K562 (cell line): Measurements from ENCODE around the gene NXF1. TPM values are rescaled to one million over a fixed set of nuclear protein-coding genes. Genes with fewer than 3 reads are reported as not detected.
A peak's percentile ranks its signal among the peaks of the same experiment; 100 is the strongest.

Experiments
- ATAC-seq: fragments of 200-7000 bp; cut with Tn5 transposase; 3 replicates; pipeline ENCODE4 v1.9.1; 2020; ENCODE audit warnings: moderate library complexity
- Bru-seq: library from RNA; stranded (reverse); fragments of 400-500 nt; gene quantifications from one replicate; lab custom pipeline; 2021; lab: Mats Ljungman, UMichigan
- BruChase-seq, 2 experiments: library from RNA; stranded (reverse); fragments of 400-500 nt; gene quantifications; one replicate each; lab custom pipeline; 2021; lab: Mats Ljungman, UMichigan
- BruUV-seq: library from RNA; stranded (reverse); fragments of 400-500 nt; replicated peaks from 2 replicates; lab custom pipeline; 2021; lab: Mats Ljungman, UMichigan
- CTCF ChIA-PET: fragments of 300-600 bp; formaldehyde crosslinking; extraction: SDS; loops from one replicate; lab custom pipeline; 2021; ENCODE audit warnings: low intra/inter-chr PET ratio; lab: Yijun Ruan, JAX
- POLR2A ChIA-PET: fragments of 300-600, 350-650 bp; sonication (Branson Sonifier 250); formaldehyde crosslinking; extraction: SDS; loops from one replicate; lab custom pipeline; 2021; ENCODE audit warnings: antibody characterized with exemption, inconsistent platforms; lab: Yijun Ruan, JAX
- DNase-seq, 4 experiments: peaks; one replicate each; pipeline versions ENCODE4 v3.0.0 to v3.0.0-alpha.2; 2011 to 2018; ENCODE audit warnings: low spot score in 3 of 4, mixed read lengths in 3 of 4; ENCODE audit errors: extremely low read depth in 1 of 4
- FAIRE-seq: peaks from 2 replicates; lab custom pipeline; 2011; peaks lifted over from hg19 to GRCh38; lab: Jason Lieb, UNC
- H2AFZ ChIP-seq: 2 replicates; pipeline ENCODE4 v1.6.0; 2011; ENCODE audit warnings: low read depth, low read length, control low read depth, inconsistent platforms
- H3K27ac ChIP-seq: fragments of 200-600 bp; 3 replicates; pipeline ENCODE4 v1.8.0; 2011; ENCODE audit warnings: low read depth, mild to moderate bottlenecking, control low read depth, inconsistent platforms, low read length, moderate library complexity, mixed read lengths; ENCODE audit errors: extremely low read depth
- H3K27me3 ChIP-seq, 2 experiments: fragments of 300-600 bp in 1 of 2; 2 replicates in 1 of 2; 3 replicates in 1 of 2; pipeline versions ENCODE4 v1.6.0 to v1.8.0; 2011; ENCODE audit warnings: inconsistent platforms in 2 of 2, low read length in 2 of 2, mild to moderate bottlenecking in 1 of 2, mixed read lengths in 1 of 2, moderate library complexity in 1 of 2; ENCODE audit not compliant: control insufficient read depth in 2 of 2, insufficient read depth in 2 of 2
- H3K36me3 ChIP-seq: fragments of 300-600 bp; 3 replicates; pipeline ENCODE4 v1.8.0; 2011; ENCODE audit warnings: mild to moderate bottlenecking, low read length, inconsistent platforms; ENCODE audit not compliant: control insufficient read depth, insufficient read depth
- H3K4me1 ChIP-seq, 2 experiments: fragments of 200-600 bp in 1 of 2; replicated peaks in 1 of 2; 2 replicates in 1 of 2; 3 replicates in 1 of 2; pipeline versions ENCODE4 v1.5.1 to v1.8.0; 2011; ENCODE audit warnings: inconsistent platforms in 2 of 2, low read length in 2 of 2, mild to moderate bottlenecking in 1 of 2, mixed read lengths in 1 of 2, moderate library complexity in 1 of 2; ENCODE audit not compliant: control insufficient read depth in 2 of 2, insufficient read depth in 2 of 2
- H3K4me2 ChIP-seq: 2 replicates; pipeline ENCODE4 v1.6.1; 2011; ENCODE audit warnings: low read length, control low read depth, inconsistent platforms, mixed read lengths; ENCODE audit not compliant: insufficient read depth
- H3K4me3 ChIP-seq: fragments of 200-600 bp; sonication (generic), shearing (Covaris generic); 2 replicates; pipeline ENCODE4 v1.5.1; 2016; ENCODE audit warnings: control low read depth, inconsistent platforms
- H3K79me2 ChIP-seq: fragments of 200-600 bp; 3 replicates; pipeline ENCODE4 v1.8.0; 2011; ENCODE audit warnings: low read length, inconsistent platforms; ENCODE audit not compliant: control insufficient read depth, insufficient read depth
- H3K9ac ChIP-seq, 2 experiments: 2 replicates each; pipeline versions ENCODE4 v1.6.0 to v1.6.1; 2011; ENCODE audit warnings: low read depth in 2 of 2, low read length in 2 of 2, control low read depth in 1 of 2, inconsistent platforms in 1 of 2, mild to moderate bottlenecking in 1 of 2, mixed read lengths in 1 of 2; ENCODE audit not compliant: insufficient read depth in 1 of 2
- H3K9me1 ChIP-seq: one replicate; pipeline ENCODE4 v1.6.0; 2011; ENCODE audit warnings: inconsistent platforms, mild to moderate bottlenecking, low read length, moderate library complexity; ENCODE audit not compliant: control insufficient read depth, insufficient read depth
- H3K9me3 ChIP-seq: replicated peaks from 2 replicates; pipeline ENCODE4 v1.5.1; 2011; ENCODE audit warnings: low read depth, low read length, inconsistent platforms; ENCODE audit not compliant: control insufficient read depth, insufficient read depth
- H4K20me1 ChIP-seq: replicated peaks from 2 replicates; pipeline ENCODE4 v1.6.1; 2011; ENCODE audit warnings: low read length, inconsistent platforms, mixed read lengths; ENCODE audit not compliant: control insufficient read depth, insufficient read depth
- CBX1 ChIP-seq: sonication (generic); IDR thresholded peaks from 2 replicates; pipeline ENCODE4 v1.6.1; 2016; ENCODE audit warnings: antibody characterized with exemption, low read depth, mild to moderate bottlenecking
- EZH2 ChIP-seq: IDR thresholded peaks from 2 replicates; pipeline ENCODE4 v1.6.1; 2012; ENCODE audit warnings: low read depth, mild to moderate bottlenecking, inconsistent platforms, low read length, borderline replicate concordance
- FOSL1 ChIP-seq: fragments of 200-800 bp; sonication (Bioruptor generic); conservative IDR thresholded peaks from 2 replicates; pipeline ENCODE4 v1.6.1; 2016; ENCODE audit warnings: missing genetic modification characterization, missing compliant biosample characterization
- KAT7 ChIP-seq: sonication (generic); formaldehyde crosslinking; IDR thresholded peaks from 2 replicates; pipeline ENCODE4 v1.8.0; 2022; ENCODE audit warnings: missing genetic modification reagents, mild to moderate bottlenecking, borderline replicate concordance
- KDM2B ChIP-seq: fragments of 250-450 bp; sonication (Bioruptor Pico); IDR thresholded peaks from 2 replicates; pipeline ENCODE4 v1.8.0; 2021; ENCODE audit warnings: mild to moderate bottlenecking, moderate library complexity
- KLF13 ChIP-seq: fragments of 450-650 bp; IDR thresholded peaks from 2 replicates; pipeline ENCODE4 v1.6.1; 2016; ENCODE audit warnings: missing genetic modification characterization, low read depth, mild to moderate bottlenecking, missing compliant biosample characterization, moderate library complexity, borderline replicate concordance
- SMARCE1 ChIP-seq: fragments of 450-650 bp; IDR thresholded peaks from 2 replicates; pipeline ENCODE4 v1.7.1; 2016; ENCODE audit warnings: mild to moderate bottlenecking
- TFAM ChIP-seq: fragments of 250-450 bp; sonication (Bioruptor Pico); conservative IDR thresholded peaks from 2 replicates; pipeline ENCODE4 v1.5.0; 2021; ENCODE audit warnings: mild to moderate bottlenecking, moderate library complexity
- ZFPM2 ChIP-seq: fragments of 250-450 bp; sonication (Bioruptor Pico); IDR thresholded peaks from 2 replicates; pipeline ENCODE4 v1.5.1; 2022; ENCODE audit warnings: mild to moderate bottlenecking
- WGBS: fragments of 100-300 bp; shearing (Covaris generic); methylation state at CpG from one replicate; pipeline ENCODE4 v1.1.6; 2016; ENCODE audit warnings: low coverage, mixed read lengths; ENCODE audit not compliant: insufficient coverage; ENCODE audit errors: missing lambda C conversion rate; 5-methylcytosine and 5-hydroxymethylcytosine counted together
- in situ Hi-C: fragments of 300-500 bp; cut with MboI; formaldehyde crosslinking; loops from 4 replicates; pipeline ENCODE4 v1.15.0; 2018; ENCODE audit warnings: inconsistent platforms, mixed read lengths
- intact Hi-C: fragments of 100-400 bp; cut with micrococcal nuclease; formaldehyde crosslinking; loops from 2 replicates; pipeline ENCODE4 v1.14.2; 2022
- long read RNA-seq, 3 experiments: library from polyadenylated mRNA in 2 of 3; library from RNA in 1 of 3; unstranded in 2 of 3; stranded (forward) in 1 of 3; transcript quantifications; one replicate each; pipeline ENCODE4 v2.0.0, GENCODE V29; 2019 to 2022
- polyA minus RNA-seq, 3 experiments: library from RNA; depleted of rRNA, polyadenylated mRNA; stranded (reverse); fragments of >200 nt; gene quantifications; 2 replicates each; pipeline ENCODE4 v1.2.3, GENCODE V29; 2011
- polyA plus RNA-seq, 8 experiments: library from polyadenylated mRNA; depleted of rRNA in 4 of 8; stranded (reverse) in 5 of 8; unstranded in 3 of 8; fragments of >200 nt; fragmentation: Nextera tagmentation in 2 of 8; fragmentation: Illumina TruSeq in 1 of 8; extraction: Ambion mirVana in 2 of 8; extraction: Trizol in 1 of 8; gene quantifications; 2 replicates each; pipeline versions ENCODE4 v1.2.1 to v1.2.3, GENCODE V29; 2011 to 2014; ENCODE audit warnings: inconsistent platforms in 1 of 8, missing spikeins in 1 of 8
- total RNA-seq, 7 experiments: library from RNA; depleted of rRNA in 6 of 7; stranded (reverse); fragments of >200 nt in 6 of 7; fragmentation: Illumina TruSeq in 2 of 7; extraction: Trizol in 2 of 7; gene quantifications; 2 replicates each; pipeline versions ENCODE4 v1.2.1 to v1.2.3, GENCODE V29; 2011 to 2021; ENCODE audit warnings: low replicate concordance in 1 of 7
- TF ChIP-seq, protein P1 (sequence below): fragments of 250-450 bp; sonication (Bioruptor Pico); IDR thresholded peaks from 2 replicates; pipeline ENCODE4 v1.8.0; 2021; ENCODE audit warnings: borderline replicate concordance, mild to moderate bottlenecking, moderate library complexity; ENCODE audit not compliant: poor library complexity, severe bottlenecking
- TF ChIP-seq, protein P2 (sequence below): fragments of 450-650 bp; formaldehyde crosslinking; conservative IDR thresholded peaks from 2 replicates; pipeline ENCODE4 v1.4.0; 2022; ENCODE audit warnings: mild to moderate bottlenecking, missing genetic modification characterization
- TF ChIP-seq, protein P3 (sequence below): fragments of 250-450 bp; sonication (Bioruptor Pico); IDR thresholded peaks from 2 replicates; pipeline ENCODE4 v1.8.0; 2022; ENCODE audit warnings: moderate library complexity, mild to moderate bottlenecking, inconsistent platforms

NXF1 gene
- total RNA-seq (2011; cell fraction: chromatin; rRNA removed; ENCODE audit: low replicate concordance) = 197 and 278 TPM in 2 replicates
- total RNA-seq (2011; cell fraction: nucleolus; rRNA removed) = 110 and 133 TPM in 2 replicates
- 134 and 162 TPM in 2 replicates for total RNA-seq (2011; cell fraction: nucleoplasm; rRNA removed)
- total RNA-seq (2014; rRNA removed) = 24.4 and 36.9 TPM in 2 replicates
- 24.0 and 28.5 TPM in 2 replicates for total RNA-seq (2014; rRNA removed; fragmentation: Illumina TruSeq; extraction: Trizol)
- 35.3 and 35.8 TPM in 2 replicates for total RNA-seq (2015; rRNA removed; fragmentation: Illumina TruSeq; extraction: Trizol)
- 60.2 and 64.7 TPM in 2 replicates for total RNA-seq (2021)
- polyA plus RNA-seq (2011; rRNA removed) = 18.1 and 26.3 TPM in 2 replicates
- 34.4 and 39.3 TPM in 2 replicates for polyA plus RNA-seq (2011; cell fraction: cytosol; rRNA removed)
- polyA plus RNA-seq (2011; cell fraction: nucleus; rRNA removed) = 182 and 294 TPM in 2 replicates
- 55.7 and 62.4 TPM in 2 replicates for polyA plus RNA-seq (2012)
- 86.9 and 98.3 TPM in 2 replicates for polyA plus RNA-seq (2014; fragmentation: Illumina TruSeq; extraction: Trizol)
- polyA plus RNA-seq (2014; fragmentation: Nextera tagmentation; extraction: Ambion mirVana) = 10 to 100 TPM; 26.8 to 68.8 TPM
- 34.4 and 41.1 TPM in 2 replicates for polyA plus RNA-seq (2014; rRNA removed)
- polyA minus RNA-seq (2011; rRNA and poly(A)+ RNA removed) = 50.1 and 55.8 TPM in 2 replicates
- 25.8 and 39.4 TPM in 2 replicates for polyA minus RNA-seq (2011; cell fraction: cytosol; rRNA and poly(A)+ RNA removed)
- 37.7 and 52.9 TPM in 2 replicates for polyA minus RNA-seq (2011; cell fraction: nucleus; rRNA and poly(A)+ RNA removed)
- percentile 84 among the genes with signal in this experiment for Bru-seq, nascent RNA
- percentile 87 among the genes with signal in this experiment for BruChase-seq, experiment 1, labeled RNA remaining after a 2-hour chase
- BruChase-seq, experiment 2, labeled RNA remaining after a 6-hour chase = percentile 93 among the genes with signal in this experiment
- long read RNA-seq, experiment 1, transcript NXF1-201 (21 exons, 2,346 nt) = major isoform, 15 of 72 reads
- long read RNA-seq, experiment 1, partial matches to known transcripts = 52 of 72 reads
- long read RNA-seq, experiment 1, other reads (novel, unspliced or antisense) = 4 of 72 reads
- long read RNA-seq, experiment 2, transcript NXF1-201 (21 exons, 2,346 nt) = major isoform, 10 of 41 reads
- long read RNA-seq, experiment 2, partial matches to known transcripts = 11 of 41 reads
- long read RNA-seq, experiment 2, other reads (novel, unspliced or antisense) = 18 of 41 reads
- long read RNA-seq, experiment 3, transcript NXF1-201 (21 exons, 2,346 nt) = major isoform, 30 of 37 reads
- long read RNA-seq, experiment 3, partial matches to known transcripts = 4 of 37 reads
- long read RNA-seq, experiment 3, other reads (novel, unspliced or antisense) = 3 of 37 reads

DNA sequence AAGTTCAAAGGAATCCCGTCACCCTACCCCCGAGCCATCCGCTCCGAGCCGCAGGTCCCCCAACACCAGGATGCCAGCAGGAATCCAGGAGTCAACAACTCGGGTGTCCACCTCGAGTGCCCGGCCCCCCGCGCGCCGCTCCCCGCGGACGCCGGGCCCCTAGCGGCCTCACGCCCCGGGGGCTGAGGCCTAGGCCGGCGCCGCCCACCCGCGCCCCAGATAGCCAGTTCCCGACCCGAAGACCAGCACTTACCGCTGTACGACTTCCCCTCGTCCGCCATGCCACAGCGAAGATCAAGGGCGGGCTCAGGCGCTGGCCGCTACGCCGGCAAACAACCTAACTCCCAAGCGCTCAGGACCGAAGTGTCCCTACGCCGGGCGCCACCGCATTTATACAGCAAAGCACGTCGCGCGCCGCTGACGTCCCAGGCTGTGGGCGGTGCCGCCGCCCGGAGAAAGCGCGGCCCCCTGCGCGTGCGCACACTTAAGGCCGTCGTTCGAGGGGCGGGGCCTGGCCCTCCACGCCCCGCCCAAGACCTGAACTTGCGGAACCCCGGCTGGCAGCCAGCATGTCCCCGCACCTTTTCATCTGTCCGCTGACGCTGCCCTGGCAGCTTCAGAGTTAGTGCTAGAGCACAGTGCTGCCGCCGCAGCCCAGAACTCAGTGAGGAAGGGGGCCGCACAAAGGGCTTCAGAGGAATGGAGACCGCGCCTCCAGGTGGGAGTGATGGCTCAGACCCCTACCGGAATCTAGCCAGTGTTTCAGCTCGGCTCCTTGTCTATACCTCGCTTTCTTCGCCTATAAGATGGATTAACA is at the start of gene NXF1:
Gene NXF1 (minus strand): TSS at position 365 of the 817 bp plus-strand sequence. CDS start 84 bp downstream, at position 281.
- H2AFZ ChIP-seq = peak within 1 kb of the TSS; percentile 79
- TF ChIP-seq, protein P1, sequence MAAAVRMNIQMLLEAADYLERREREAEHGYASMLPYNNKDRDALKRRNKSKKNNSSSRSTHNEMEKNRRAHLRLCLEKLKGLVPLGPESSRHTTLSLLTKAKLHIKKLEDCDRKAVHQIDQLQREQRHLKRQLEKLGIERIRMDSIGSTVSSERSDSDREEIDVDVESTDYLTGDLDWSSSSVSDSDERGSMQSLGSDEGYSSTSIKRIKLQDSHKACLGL (CRISPR knock-in tag) = peak; percentile 64
- TF ChIP-seq ZFPM2 (CRISPR knock-in tag) = no peak; the same call in 1 of the 2 replicates
- no peak for TF ChIP-seq TFAM
- TF ChIP-seq EZH2 = no peak
- TF ChIP-seq FOSL1 (tag) = 0 out of 2 replicates have a peak, but pooled peaks have one; percentile 16
- no peak for TF ChIP-seq SMARCE1
- TF ChIP-seq KLF13 = peak; percentile 82
- TF ChIP-seq, protein P2, sequence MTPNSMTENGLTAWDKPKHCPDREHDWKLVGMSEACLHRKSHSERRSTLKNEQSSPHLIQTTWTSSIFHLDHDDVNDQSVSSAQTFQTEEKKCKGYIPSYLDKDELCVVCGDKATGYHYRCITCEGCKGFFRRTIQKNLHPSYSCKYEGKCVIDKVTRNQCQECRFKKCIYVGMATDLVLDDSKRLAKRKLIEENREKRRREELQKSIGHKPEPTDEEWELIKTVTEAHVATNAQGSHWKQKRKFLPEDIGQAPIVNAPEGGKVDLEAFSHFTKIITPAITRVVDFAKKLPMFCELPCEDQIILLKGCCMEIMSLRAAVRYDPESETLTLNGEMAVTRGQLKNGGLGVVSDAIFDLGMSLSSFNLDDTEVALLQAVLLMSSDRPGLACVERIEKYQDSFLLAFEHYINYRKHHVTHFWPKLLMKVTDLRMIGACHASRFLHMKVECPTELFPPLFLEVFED (CRISPR knock-in tag) = 0 out of 2 replicates have a peak, but pooled peaks have one; percentile 63
- no peak for TF ChIP-seq KDM2B (CRISPR knock-in tag)
- TF ChIP-seq, protein P3, sequence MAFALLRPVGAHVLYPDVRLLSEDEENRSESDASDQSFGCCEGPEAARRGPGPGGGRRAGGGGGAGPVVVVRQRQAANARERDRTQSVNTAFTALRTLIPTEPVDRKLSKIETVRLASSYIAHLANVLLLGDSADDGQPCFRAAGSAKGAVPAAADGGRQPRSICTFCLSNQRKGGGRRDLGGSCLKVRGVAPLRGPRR (CRISPR knock-in tag) = no peak
- TF ChIP-seq CBX1 = peak; percentile 98
- TF ChIP-seq KAT7 (CRISPR knock-in tag) = peak; percentile 98

More for the DNA sequence above, at the start of gene NXF1:
- peak within 1 kb of the TSS; percentile 94 for H3K4me3 ChIP-seq
- peaks cover 28% of the 10 kb centered on the region for H3K79me2 ChIP-seq
- in situ Hi-C loops (no loop called here), intact Hi-C loops (loop anchor here (1.0 to 5.0 kb wide), 3 partner anchors 26 to 57 kb away; no protein-coding TSS in a partner anchor)
- DNase-seq (peak; percentile 97 to 98 (median 98)), ATAC-seq (peak; percentile 91), FAIRE-seq (peak; percentile 93)
- POLR2A ChIA-PET = interaction anchor here (0.6 to 5.5 kb wide), 25 partner anchors 9 to 1279 kb away, joined by 3 to 116 read pairs (median 7); partner anchors contain the start of genes LRRN4CL, SLC3A2, STX5 and TEX54
- WGBS = under 1% methylated on average over 70 of the region's 77 CpGs
- H3K9me3 ChIP-seq = no peaks in the 10 kb centered on the region
- H3K27me3 ChIP-seq = no peaks in the 10 kb centered on the region
- H3K4me1 ChIP-seq = peaks cover 11 to 19% of the 10 kb centered on the region in 2 experiments; a peak in 4 of 5 replicates
- peak within 1 kb of the TSS; percentile 74 for H3K27ac ChIP-seq
- H3K4me2 ChIP-seq = peak within 1 kb of the TSS; percentile 97
- BruUV-seq = no TSS peak
- peaks cover 9% of the 10 kb centered on the region; the same call in 1 of the 2 replicates for H4K20me1 ChIP-seq
- peaks cover 39% of the 10 kb centered on the region for H3K36me3 ChIP-seq
- H3K9me1 ChIP-seq = no peaks in the 10 kb centered on the region
- H3K9ac ChIP-seq = peak within 1 kb of the TSS; percentile 90 to 97
- CTCF ChIA-PET = interaction anchor here (0.6 kb wide), 2 partner anchors 79 to 1058 kb away, joined by 3 to 5 read pairs; no protein-coding TSS in a partner anchor
